Mucosa of gallbladder (tissue), 1 donor: ENCODE data around the gene CD99L2. TPM values are rescaled to one million over a fixed set of nuclear protein-coding genes. Genes with fewer than 3 reads are reported as not detected.

ENCODE experiments used
- DNase-seq: peaks from one replicate; pipeline ENCODE4 v3.0.0-alpha.2; 2020; ENCODE audit warnings: low spot score
- total RNA-seq: library from RNA; stranded (reverse); gene quantifications from one replicate; pipeline ENCODE4 v1.2.1, GENCODE V29; 2021
- donor health status: DM: no; HTN: no; CAD: no.

CD99L2 gene
- total RNA-seq, 1 donor from 2014 or later = 35.2 TPM

DNA sequence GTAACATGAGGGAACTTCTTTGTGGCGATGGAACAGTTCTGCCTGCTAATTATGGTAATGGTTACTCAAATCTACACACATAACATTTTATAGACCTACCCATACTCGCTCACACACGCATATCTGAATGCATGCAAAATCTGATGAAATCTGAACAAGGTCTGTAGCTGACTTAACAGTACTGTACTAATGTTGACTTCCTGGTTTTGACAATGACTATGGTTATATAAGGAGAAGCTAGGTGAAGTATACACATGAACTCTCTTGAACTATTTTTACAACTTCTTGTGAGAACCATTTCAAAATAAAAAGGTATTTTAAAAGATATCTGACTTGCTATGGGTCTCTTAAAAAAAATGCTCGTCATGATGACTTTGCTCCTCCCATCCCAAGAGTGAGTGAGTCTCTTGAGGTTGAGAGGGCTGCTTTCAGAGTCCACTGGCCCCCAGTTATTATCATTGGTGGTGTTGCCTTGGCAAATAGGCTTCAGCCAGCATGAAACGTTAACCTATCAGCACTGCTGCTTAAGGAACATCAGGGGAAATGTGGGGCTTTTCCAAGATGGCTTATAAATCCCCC lies 105.4 kb downstream of the CD99L2 start:
- no peak for DNase-seq

DNA sequence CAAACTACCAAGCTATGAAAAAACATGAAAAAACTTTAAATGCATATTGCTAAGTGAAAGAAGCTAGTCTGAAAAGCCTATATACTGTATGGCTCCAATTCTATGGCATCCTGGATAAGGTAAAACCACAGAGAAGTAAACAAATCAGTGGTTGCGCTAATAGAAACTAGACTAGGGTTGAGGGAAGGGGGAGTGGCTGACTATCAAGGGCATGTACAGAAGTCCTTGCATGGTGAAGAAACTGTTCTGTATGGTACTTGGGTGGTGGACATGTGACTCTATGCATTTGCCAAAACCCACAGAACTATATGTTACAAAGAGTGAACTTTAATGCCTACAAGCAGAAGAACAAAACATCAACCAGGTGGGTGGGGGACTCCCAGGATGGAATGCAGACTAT lies 108.4 kb downstream of the CD99L2 start:
- no peak for DNase-seq

DNA sequence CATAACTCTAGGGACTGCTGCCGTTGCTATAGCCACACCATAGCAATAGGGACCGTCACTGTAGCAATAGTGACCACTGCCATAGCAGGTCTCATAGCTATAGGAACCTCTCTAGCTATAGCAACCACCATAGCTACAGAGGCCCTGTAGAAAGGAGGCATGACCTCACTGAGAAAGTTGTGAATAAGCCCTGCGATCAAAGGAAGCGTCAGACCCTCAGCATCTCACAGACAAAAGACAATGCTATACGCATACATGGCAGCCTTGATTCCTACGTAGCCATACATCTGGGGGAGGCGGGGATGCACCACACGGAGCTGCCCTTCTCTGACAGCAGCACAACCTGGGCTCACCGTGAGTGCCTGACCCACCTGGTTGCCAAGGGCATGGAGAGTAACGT lies 116.8 kb downstream of the CD99L2 start:
- no peak for DNase-seq

DNA sequence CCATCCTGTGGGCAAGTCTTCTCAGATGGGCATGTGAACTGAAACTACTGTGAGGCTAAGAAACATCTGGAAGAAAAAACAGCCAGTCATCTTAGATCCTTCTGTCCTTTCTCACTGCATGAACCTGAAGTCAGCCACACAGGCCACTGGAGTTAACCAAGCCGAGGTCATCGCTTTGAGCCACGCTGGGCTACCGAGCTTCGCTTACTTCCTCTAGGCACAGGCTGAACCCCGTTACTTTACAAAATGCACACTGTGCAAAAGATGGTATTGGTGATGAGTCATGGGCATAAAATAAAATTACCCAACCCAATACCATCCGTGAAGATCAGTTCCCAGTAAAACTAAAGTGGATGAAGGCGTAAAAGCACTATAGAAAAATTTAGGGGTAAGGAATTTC lies 119.1 kb downstream of the CD99L2 start:
- DNase-seq = no peak

DNA sequence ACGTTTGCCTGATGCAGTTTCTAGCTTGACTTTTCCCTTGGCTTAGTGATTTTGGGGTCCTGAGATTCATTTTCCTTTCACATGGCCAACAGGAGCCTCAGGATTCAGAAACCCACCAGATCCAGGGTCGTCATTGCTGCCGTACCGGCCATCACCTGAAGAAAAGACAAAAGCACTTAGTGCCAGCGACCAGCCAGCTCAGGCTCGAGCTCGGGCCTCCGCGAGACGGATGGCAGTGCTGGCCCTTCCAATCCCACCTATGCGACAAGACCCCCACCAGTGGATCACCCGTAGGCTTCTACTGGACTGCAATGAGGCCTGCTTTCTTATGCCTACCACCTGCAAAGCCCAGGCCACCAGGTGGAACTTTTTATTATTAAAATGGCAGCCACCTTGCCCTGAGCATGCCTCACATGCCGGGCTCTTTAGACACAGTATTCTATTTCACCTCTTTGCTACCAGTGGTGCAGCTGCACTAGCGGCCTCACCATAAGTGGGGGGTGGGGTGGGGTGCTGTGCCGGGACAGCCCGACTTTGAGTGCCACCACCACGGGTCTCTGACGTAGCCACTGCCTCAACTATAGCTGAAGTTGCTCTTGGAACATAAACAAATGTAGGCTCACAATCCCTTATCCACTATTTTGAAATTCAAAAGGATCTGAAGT lies 121.0 kb downstream of the CD99L2 start:
- DNase-seq = no peak

DNA sequence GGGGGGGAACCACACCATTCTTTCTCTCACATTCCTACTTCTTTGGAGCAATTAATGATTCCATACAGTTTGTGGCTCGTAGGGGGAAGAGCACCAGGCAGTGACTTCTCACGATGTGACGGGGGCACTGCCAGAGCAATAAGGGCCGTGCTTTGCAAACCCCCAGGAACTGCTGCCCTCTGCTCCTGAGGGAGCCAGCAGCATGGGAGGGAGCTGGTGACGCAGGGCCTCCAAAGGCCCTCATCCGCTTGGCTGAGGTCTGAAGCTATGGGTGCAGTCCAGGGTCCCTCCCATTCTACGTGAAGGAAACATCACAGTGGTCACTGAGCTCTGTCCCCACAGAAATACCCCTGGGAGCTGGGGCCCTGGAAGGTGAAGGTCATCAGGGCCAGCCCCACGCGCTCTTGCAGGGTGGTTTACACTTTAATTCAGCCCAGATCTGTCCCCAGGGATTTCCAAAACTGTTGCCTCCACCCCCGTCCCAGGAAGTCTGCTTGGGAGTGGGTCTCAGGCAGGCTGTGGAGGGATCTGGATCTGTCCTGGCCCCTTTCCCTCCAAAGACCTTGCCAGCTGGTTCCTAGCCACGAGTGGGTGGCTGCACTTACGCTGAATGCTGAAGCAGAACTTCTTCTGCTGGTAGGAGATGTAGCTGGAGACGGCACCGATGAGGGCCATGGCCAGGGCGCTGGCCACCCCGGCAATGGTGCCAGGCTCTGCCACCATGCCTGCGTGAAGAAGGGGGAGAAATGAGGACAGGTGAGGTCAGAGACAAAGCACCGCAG lies 122.7 kb downstream of the CD99L2 start:
- no peak for DNase-seq

DNA sequence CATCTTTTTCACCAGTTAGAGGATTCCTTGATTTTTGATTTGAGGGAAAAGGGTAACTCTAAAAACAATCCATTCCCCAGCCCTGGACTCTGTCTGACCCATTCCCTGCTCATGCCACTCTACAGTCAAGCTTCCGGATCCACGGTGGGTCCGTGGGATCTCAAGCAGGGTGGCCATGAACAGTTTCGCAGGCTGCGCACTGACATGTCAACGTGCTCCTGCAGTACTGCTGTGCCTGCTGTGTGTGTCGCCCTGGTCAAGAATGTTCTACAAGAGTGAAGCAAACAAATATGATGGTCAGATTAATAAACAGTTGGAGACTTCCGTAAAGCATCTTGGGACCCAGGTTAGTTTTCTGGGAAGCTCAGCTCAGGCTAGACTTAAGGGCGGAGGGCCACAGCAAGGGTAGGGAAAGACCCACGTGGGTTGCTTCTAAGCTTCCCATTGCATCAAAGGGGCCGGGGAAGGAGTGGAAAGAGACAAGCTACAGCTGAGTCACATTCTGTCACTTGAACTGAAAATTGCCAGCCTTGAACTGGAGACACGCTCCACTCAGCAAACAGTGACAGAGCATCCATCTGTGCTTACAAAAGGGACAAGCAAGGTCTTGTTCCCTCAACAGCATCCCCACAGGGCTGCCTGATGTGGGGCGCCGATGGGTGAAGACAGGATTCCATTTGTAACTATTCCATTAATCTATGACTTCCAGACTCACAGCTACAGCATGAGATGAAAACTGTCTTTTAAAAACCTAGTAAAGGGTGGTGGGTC lies 123.5 kb downstream of the CD99L2 start:
- DNase-seq = no peak

DNA sequence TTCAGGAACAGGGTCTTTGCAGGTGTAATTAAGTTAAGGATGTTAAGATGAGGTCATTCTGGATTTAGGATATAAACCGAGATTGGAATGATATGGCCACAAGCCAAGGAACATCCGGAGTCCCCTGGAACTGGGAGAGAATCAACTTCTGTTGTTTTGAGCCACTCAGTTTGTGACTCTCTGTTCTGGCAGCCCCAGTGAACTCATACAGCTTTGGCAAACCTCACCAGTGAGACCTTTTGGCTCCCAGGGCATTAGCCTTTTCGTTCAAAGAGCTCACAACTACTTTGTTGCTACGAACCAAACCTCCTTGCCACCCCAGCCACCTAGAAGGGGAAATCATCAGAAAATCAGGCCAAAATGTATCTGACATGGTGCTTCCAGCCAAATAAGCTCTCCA lies 124.8 kb downstream of the CD99L2 start:
- DNase-seq = no peak

DNA sequence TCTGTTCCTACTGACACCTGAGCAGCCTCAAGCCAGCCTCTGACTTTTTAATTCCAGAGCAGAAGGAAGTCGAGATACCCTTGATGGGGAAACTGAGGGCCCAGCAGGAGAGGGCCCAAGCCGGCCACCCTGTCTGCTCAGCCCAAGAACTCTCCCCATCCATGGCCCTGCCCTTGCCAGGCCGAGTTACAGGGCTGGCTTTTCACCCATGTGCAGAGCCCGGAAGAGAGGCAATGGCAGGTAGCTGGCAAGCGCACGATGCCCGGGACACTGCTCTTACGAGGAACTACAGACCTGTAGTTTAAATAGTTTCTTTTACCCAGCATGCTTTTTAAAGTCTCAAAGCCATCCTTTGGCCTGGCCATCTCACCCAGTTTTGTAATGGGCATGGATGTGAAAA lies 125.4 kb downstream of the CD99L2 start:
- DNase-seq = no peak

DNA sequence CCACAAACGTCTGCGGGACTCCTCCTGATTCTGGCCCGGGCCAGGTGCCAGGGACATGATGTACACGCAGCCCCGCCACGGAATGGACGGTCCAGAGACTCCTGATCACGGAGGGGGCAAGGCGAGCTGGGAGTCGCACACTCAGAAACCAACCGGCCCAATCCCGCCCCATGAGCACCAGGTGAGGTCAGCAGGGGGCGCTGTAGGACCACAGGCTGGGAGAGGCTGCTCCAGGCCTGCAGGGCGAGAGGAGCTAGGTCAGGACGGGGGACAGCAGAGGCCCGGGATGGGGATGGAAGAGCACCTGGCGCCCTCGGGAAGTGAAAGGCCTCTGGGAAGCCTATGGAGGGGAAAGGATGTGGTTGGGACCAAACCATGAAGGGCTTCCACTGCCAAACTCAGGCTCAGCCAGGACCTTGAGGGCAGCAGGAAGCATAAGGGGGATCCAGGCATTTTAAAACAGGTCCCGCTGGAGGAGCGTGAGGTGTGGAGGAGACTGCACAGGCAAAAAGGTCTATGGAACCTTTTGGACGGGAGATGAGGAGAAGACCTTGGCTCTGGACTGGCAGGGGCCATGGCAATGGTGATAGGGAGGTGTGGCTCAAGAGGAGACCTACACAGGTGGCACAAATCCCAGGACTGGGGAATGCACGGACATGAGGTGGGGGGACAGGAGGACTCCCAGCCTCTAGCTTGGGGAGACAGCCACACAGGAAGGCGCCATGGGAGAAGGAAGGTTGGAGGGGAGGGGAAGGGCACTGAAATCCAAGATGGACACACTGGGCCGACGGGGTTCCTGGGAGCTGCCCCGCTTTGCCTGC lies 126.1 kb downstream of the CD99L2 start:
- DNase-seq = peak; percentile 54

DNA sequence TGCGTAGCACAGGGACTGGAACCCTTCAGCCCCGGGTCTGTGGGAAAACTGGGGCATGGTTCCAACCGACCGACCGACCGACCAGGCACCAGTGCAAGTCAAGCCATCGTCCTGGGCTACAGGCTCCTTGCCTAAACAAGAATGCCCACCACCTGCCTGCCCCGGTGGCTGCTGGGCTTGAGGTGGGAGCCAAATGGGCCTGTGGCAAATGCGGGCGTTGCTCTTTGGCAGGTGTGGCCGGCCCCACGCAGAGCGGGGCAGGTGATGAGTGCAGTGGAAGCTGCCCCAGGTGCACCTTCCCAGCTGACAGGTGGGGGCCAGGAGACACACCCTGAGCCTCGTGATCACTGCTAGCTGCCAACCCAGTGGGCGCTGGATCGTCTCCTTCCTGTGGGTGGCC lies 127.4 kb downstream of the CD99L2 start:
- no peak for DNase-seq

DNA sequence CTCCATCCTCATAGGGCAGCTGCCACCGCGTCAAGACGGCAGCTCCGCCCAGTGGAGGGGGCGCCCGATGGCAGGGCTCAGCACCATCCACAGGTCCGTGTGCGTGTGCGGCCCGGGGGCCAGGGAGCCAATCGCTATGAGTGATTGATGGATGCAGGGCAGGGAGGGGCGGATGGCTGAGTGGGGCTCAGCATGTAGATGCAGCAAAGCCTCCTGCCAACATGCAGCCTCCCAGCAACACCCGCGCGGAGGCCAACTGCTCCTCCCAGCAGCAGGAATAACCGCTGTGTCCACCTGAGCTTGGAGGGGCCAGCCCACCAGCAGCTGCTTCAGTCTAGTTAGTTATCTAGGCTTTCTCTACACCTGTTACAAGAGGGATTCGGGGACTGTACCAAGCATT lies 127.8 kb downstream of the CD99L2 start:
- DNase-seq = no peak

DNA sequence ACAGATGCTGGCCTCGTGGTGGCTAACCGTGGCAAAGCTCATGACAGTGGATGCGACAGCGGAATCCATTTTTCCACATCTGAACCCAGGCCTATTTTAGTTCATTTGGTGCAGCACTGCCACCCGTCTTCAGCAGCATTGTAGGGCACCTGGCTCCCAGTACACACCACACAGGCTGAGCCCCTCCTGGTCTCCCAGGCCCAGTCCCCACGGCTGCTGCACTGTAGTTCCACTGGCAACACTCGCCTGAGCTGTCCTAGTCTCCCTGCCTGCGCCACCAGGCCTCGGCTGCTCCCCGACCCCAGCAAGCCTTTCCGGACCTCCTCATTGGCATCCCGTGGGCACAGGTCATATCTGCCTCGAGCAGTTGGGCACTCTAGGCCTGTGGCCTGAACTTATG lies 129.1 kb downstream of the CD99L2 start:
- DNase-seq = no peak

DNA sequence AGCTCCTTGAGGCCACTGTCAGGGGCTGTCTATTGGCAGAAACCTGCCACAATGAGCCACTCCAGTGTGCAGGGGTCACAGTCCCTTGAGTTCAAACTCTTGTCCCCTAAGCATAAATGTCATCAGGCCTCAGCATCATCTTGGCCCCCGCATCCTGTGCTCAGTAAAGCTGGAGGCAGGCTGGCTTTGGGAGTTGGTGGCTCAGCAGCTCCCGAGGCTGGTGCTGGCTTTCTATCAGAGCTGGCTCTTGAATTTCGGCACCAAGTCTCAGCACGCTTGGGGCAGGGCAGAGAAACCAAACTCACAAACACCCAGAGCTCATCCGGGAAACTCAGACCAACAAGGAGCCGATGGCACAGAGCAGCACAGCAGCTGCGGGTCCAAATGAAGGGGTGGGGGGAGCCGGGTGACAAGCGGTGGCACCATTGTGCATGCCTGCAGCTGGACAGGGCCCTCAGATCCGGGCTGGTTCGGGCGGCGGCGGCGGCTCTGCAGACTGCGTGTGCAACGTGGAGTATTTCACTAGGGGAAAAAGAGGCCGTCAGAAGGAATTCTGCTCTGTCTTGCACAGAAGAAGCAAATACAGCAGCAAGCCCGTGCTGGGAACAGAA lies 129.8 kb downstream of the CD99L2 start:
- no peak for DNase-seq

DNA sequence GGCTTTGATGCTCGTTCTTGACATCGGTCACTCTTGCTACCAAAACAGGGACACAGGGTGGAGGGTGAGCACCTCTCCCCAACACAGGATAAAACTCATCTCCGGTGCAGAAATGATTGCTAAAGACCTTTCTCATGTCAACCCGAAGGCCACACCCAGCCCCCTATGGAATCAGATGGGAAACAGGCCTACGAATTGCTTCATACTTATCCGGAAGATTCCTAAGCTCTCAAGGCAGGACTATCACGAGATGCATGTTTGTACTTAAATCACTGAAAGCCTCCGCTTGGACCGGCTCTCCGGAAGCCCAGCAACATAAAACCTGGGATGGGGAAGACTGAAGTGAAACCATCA lies 130.4 kb downstream of the CD99L2 start:
- no peak for DNase-seq

DNA sequence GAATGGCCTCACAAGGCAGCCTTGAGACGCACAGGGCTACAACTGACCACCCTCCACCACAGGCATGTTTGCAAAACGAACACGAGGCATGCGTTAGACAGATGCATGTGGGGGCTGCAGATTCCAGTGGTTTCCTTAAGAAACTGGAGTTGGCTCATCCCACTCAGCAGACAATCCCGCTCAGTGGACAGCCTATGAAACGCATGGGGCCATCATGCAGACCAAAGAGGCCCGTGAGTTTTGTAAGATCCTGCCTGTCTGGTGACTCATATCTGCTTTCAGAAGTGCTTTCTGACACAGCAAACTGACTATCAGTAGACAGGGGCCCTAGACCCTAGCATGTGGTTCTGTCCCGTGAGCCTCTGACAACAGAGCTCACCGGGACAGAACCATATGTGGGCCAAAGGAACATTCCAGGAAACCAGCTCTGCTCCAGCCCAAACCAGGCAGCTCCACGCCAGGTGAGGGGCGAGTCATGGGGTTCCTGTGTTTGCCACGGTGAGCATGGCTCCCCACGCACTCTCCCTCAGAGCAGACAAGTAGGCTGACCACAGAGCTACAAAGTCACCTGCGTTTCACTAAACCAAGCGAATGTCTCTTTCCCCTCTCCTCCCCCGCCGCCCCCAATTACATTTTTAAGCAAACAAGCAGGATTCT lies 130.9 kb downstream of the CD99L2 start:
- DNase-seq = no peak

DNA sequence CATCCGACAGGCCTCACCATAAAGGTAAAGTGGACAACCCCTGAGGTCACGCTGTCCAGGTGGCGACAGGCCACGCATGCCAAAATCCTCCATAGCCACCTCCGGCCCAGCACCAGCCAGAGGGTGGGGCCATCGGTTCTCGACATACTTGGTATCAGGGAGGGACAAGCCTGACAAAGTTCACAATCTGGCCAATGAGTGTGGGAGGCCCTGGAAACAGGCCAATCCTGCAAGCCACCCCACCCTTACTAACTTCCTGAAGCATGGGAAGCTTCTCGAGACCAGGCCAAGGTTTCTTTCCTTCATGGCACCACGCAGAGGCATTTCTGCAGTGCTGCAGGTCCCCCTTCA lies 131.4 kb downstream of the CD99L2 start:
- DNase-seq = peak; percentile 18

DNA sequence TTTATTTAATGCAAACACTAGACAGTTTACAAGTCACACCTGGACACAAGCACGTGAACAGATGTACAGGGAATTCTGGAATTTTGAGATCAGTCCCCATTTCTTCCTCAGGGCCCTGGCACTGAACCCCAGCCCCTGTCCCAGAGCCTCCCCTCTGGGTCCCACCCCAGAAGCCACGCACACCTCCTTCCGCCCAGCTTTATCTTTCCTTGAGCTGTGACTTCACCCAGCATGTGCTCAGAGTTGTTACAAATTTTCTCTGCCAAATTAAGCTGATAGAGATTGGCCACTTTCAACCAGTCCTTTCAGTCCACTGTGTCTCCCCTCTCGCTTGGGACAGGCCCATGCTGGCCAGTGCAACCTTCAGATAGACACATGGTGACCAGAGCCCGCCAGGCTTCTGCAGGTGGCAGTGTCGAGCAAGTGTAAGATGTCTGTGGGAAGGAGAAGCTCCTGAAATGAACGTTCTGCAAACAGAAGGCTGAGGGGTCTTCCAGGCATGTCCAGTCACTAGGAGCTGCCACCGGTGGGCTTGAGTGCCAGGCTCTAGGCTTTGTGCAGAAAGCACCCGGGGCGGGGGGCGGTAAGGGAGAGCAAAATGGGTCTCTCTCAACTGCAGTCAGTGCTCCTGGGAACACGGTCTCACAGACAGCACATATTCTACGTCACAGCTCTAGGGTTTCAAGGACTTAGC lies 132.0 kb downstream of the CD99L2 start:
- no peak for DNase-seq

DNA sequence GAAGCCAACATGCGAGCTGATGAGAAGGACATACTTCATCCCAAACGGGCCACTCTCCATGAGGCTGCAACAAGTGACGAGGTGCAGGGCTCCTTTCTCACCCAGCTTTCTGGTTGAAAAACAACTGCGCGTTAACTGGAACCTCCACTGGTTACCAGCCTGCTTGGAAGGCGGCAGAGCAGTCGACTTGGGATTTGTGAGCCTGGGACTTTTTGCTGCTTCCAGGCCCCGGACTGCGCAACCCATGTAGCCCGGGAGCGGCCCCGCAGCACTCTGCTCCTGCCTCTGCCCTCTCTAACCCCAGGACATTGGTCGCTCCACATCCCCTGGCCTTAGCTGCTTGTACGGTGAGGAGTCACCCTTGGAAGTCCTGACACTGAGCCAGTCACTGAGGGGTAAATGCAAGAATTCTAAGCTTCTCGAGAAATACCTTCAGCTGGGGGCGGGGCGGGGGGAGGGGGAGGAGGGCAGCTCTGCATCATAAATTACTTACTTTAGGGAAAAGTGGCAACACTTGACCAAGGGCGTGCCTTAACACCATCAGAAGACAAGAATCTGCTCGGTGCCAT lies 132.6 kb downstream of the CD99L2 start:
- no peak for DNase-seq

DNA sequence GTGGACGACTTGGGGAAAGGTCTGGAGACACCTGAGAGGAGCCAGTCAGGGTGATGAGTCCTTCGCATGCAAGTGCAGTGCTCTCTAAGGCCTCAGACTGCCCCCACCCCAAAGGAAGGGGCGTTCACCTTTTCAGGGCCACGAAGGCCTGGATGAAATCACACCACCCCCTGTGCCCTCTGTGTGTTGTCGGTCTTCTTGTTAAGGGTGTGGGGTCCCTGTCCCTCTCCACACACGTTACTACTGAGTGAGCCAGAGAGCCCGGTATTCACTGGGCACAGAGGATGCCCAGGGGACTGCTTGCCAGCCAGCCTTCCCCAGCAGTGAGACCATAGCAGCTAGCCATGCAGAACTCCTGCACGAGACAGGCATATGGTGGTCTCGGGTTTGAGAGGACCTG lies 133.2 kb downstream of the CD99L2 start:
- DNase-seq = no peak
